Tibial nerve (tissue), 4 donors: ENCODE data around the gene NCAM1. TPM values are rescaled to one million over a fixed set of nuclear protein-coding genes. Genes with fewer than 3 reads are reported as not detected.

Source experiments
- DNase-seq, 2 donors: peaks; one replicate each; pipeline ENCODE4 v3.0.0-alpha.2; 2019; ENCODE audit warnings: low spot score in 2 of 2
- H3K27ac ChIP-seq, 4 donors: fragments of 200-600 bp; sonication (generic) in 3 of 4; one replicate each; pipeline ENCODE4 v1.5.1; 2017 to 2019; ENCODE audit warnings: mild to moderate bottlenecking in 1 of 4
- H3K27me3 ChIP-seq, 2 donors: fragments of 200-600 bp; sonication (generic) in 1 of 2; one replicate each; pipeline versions ENCODE4 v1.5.1 to v1.6.0; 2017 to 2019
- H3K36me3 ChIP-seq, 3 donors: fragments of 200-600 bp; sonication (generic); one replicate each; pipeline ENCODE4 v1.5.1; 2018 to 2019
- H3K4me1 ChIP-seq, 4 donors: fragments of 200-600 bp; sonication (generic) in 3 of 4; one replicate each; pipeline ENCODE4 v1.5.1; 2017 to 2019
- H3K4me3 ChIP-seq, 4 donors: fragments of 200-600 bp; sonication (generic) in 3 of 4; one replicate each; pipeline ENCODE4 v1.5.1; 2017 to 2019; ENCODE audit warnings: mild to moderate bottlenecking in 1 of 4, moderate library complexity in 1 of 4
- H3K9me3 ChIP-seq, 4 donors: fragments of 200-600 bp; sonication (generic) in 3 of 4; one replicate each; pipeline ENCODE4 v1.5.1; 2017 to 2019
- CTCF ChIP-seq, 5 experiments: fragments of 200-600 bp in 3 of 5; fragments of 450-650 bp in 2 of 5; sonication (generic) in 3 of 5; IDR thresholded peaks; one replicate each; pipeline ENCODE4 v1.5.1; 2016 to 2019; ENCODE audit warnings: antibody characterized with exemption in 5 of 5, mild to moderate bottlenecking in 3 of 5, moderate library complexity in 2 of 5
- EP300 ChIP-seq, 2 donors: sonication (generic); formaldehyde crosslinking; IDR thresholded peaks; one replicate each; pipeline ENCODE4 v1.6.1; 2017; ENCODE audit warnings: antibody characterized with exemption in 2 of 2, mild to moderate bottlenecking in 1 of 2
- POLR2A ChIP-seq, 2 donors: fragments of 450-650 bp; IDR thresholded peaks; one replicate each; pipeline ENCODE4 v1.6.1; 2017; ENCODE audit warnings: antibody characterized with exemption in 2 of 2, mild to moderate bottlenecking in 2 of 2, moderate library complexity in 2 of 2
- WGBS, 2 donors: methylation state at CpG; one replicate each; pipeline ENCODE4 v1.1.5; 2018; 5-methylcytosine and 5-hydroxymethylcytosine counted together
- total RNA-seq, 4 donors: library from RNA; depleted of rRNA; stranded (reverse); fragments of >200 nt; gene quantifications; one replicate each; pipeline ENCODE4 v1.1.0, GENCODE V29; 2016

Gene NCAM1
- total RNA-seq, 4 donors from 2014 or later, result 57.3 to 121 (median 76.1) TPM

GRCh38 chr11:113314065-113314388 is 352.8 kb downstream of the NCAM1 start:
- whole genome bisulfite sequencing, 2 donors, result 3 to 4% methylated on average over 9 of the region's 9 CpGs
- TF ChIP-seq EP300 (IDR thresholded peaks at IDR 0.05) (no peak), CTCF (IDR thresholded peaks at IDR 0.05) (no peak), POLR2A (IDR thresholded peaks at IDR 0.05) (no peak)
- Histone ChIP-seq H3K4me3 (peak overlapping the region; percentile 67 to 84 (median 76)), H3K27me3 (no peaks in the 10 kb centered on the region), H3K27ac (peak overlapping the region; percentile 78 to 94 (median 89)), H3K36me3 (peaks cover 0 to 25% (median 0%) of the 10 kb centered on the region in 3 donors), H3K9me3 (no peaks in the 10 kb centered on the region), H3K4me1 (peaks cover 0 to 26% (median 8%) of the 10 kb centered on the region in 4 donors)
- DNase-seq, result no peak

- peak within 1 kb of the TSS; percentile 67 to 84 (median 76) for H3K4me3 ChIP-seq
- TF ChIP-seq EP300 (IDR thresholded peaks at IDR 0.05), result peak in 1 of 2 donors; percentile 83
- TF ChIP-seq POLR2A (IDR thresholded peaks at IDR 0.05), result peak in 1 of 2 donors; percentile 42
- TF ChIP-seq CTCF (IDR thresholded peaks at IDR 0.05), result peak in 1 of 5 experiments; percentile 25
- DNase-seq, result peak; percentile 89 to 93
- H3K9me3 ChIP-seq, result no peaks in the 10 kb centered on the region
- no peaks in the 10 kb centered on the region for H3K27me3 ChIP-seq
- peaks cover 0 to 26% (median 8%) of the 10 kb centered on the region in 4 donors for H3K4me1 ChIP-seq
- peaks cover 0 to 31% (median 0%) of the 10 kb centered on the region in 3 donors for H3K36me3 ChIP-seq
- WGBS, 2 donors, result 7 to 8% methylated on average over 36 to 40 of the region's 64 CpGs
- peak within 1 kb of the TSS; percentile 78 to 94 (median 89) for H3K27ac ChIP-seq
Measured at GRCh38 chr11:113314389-113315301, 353.4 kb downstream of the NCAM1 start, which contains the start of gene TTC12. Gene TTC12 (plus strand): TSS chr11:113314583. CDS start chr11:113316258, 1,675 bp downstream.

GRCh38 chr11:113315811-113316210 is 354.6 kb downstream of the NCAM1 start:
- H3K4me1 ChIP-seq, result peaks cover 0 to 26% (median 8%) of the 10 kb centered on the region in 4 donors
- peak overlapping the region in 2 of 4 donors; percentile 91 to 94 for H3K27ac ChIP-seq
- peaks cover 0 to 7% (median 0%) of the 10 kb centered on the region in 4 donors for H3K9me3 ChIP-seq
- H3K36me3 ChIP-seq, result peaks cover 0 to 42% (median 0%) of the 10 kb centered on the region in 3 donors
- 58 to 63% methylated on average over 6 of the region's 6 CpGs for WGBS, 2 donors
- TF ChIP-seq CTCF (IDR thresholded peaks at IDR 0.05), result no peak
- TF ChIP-seq POLR2A (IDR thresholded peaks at IDR 0.05), result no peak
- TF ChIP-seq EP300 (IDR thresholded peaks at IDR 0.05), result no peak
- H3K4me3 ChIP-seq, result no peak overlapping the region
- no peaks in the 10 kb centered on the region for H3K27me3 ChIP-seq
- no peak for DNase-seq

GRCh38 chr11:113316256-113316655 is 355.0 kb downstream of the NCAM1 start:
- Histone ChIP-seq H3K27ac (no peak overlapping the region), H3K4me3 (no peak overlapping the region), H3K9me3 (peaks cover 0 to 7% (median 0%) of the 10 kb centered on the region in 4 donors), H3K4me1 (peaks cover 0 to 26% (median 8%) of the 10 kb centered on the region in 4 donors), H3K36me3 (peaks cover 0 to 42% (median 0%) of the 10 kb centered on the region in 3 donors), H3K27me3 (no peaks in the 10 kb centered on the region)
- TF ChIP-seq CTCF (IDR thresholded peaks at IDR 0.05) (no peak), EP300 (IDR thresholded peaks at IDR 0.05) (no peak), POLR2A (IDR thresholded peaks at IDR 0.05) (no peak)
- DNase-seq, result no peak
- WGBS, 2 donors, result 54 to 63% methylated on average over 1 of the region's 1 CpG

- no peaks in the 10 kb centered on the region for H3K27me3 ChIP-seq
- H3K36me3 ChIP-seq, result peaks cover 0 to 42% (median 0%) of the 10 kb centered on the region in 3 donors
- peaks cover 0 to 28% (median 8%) of the 10 kb centered on the region in 4 donors for H3K4me1 ChIP-seq
- TF ChIP-seq EP300 (IDR thresholded peaks at IDR 0.05) (no peak), POLR2A (IDR thresholded peaks at IDR 0.05) (no peak), CTCF (IDR thresholded peaks at IDR 0.05) (no peak)
- no peak overlapping the region for H3K27ac ChIP-seq
- no peak for DNase-seq
- H3K4me3 ChIP-seq, result no peak overlapping the region
- H3K9me3 ChIP-seq, result peaks cover 0 to 7% (median 0%) of the 10 kb centered on the region in 4 donors
- 96% methylated on average over 2 of the region's 2 CpGs for WGBS, 2 donors
Measured at GRCh38 chr11:113317339-113317738, 356.1 kb downstream of the NCAM1 start.
